C1 segment of cervical spinal cord (tissue), 14 donors: ENCODE measurements around the gene ADAMTS9.
A peak's percentile ranks its signal among the peaks of the same experiment; 100 is the strongest.

ENCODE experiments used
- DNase-seq, 14 donors: peaks; one replicate each; lab custom pipeline; 2025; lab: John Stamatoyannopoulos, UW

The ADAMTS9 gene

DNA sequence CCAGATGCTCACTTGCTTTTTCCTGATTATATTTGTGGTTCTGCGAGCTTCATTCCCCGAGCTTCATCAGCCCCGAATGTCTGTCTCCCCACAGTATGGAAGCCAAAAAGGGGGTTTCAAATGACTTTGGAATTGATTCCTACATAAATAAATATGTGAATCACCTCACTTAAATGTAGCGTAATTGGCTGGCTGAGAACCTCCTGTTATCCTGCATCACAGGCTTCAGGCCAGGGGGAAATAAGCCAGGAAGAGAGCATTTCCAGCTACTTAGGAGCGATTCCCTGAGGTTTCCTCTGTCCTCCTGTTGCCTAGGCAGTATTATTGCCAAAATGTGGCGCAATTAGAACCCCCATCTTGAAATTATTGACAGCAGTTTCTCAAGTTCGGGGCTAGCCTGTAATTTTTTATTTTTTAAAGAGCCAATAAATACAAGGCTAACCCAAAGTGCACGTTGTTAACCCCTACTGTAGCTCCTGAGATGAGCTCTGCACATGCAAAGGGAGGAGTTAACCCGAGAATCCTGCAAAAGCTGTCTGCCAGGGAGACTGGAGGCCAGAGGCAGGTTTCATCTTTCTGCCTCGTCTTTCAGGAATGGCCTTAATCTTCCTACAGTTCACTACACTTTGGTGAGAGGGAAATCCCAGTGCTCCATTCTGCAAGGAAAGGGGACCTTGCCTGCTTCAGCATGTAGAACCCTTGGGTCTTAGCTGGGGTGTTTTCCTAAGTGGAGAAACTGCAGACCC lies 148.2 kb downstream of the ADAMTS9 start:
- DNase-seq, result no peak

DNA sequence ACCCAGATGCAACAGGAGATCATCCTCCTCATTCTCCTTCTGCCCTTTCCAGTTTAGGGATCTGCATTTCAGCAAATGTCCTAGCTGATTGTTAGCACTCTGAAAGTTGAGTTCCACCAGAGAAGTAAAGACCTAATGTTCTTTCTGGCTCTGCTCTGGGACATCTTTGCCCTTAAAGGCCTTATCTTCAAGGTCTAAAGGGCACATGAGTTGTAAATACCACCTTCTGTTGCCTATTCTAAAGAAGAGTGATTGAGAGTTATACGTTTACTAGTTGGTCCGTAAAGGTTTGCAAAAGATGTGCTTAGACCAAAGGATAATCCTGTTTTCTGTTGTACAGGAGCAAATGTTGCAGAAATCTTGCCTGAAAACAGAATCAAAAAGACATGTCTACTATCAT lies 151.6 kb downstream of the ADAMTS9 start:
- DNase-seq, result no peak

DNA sequence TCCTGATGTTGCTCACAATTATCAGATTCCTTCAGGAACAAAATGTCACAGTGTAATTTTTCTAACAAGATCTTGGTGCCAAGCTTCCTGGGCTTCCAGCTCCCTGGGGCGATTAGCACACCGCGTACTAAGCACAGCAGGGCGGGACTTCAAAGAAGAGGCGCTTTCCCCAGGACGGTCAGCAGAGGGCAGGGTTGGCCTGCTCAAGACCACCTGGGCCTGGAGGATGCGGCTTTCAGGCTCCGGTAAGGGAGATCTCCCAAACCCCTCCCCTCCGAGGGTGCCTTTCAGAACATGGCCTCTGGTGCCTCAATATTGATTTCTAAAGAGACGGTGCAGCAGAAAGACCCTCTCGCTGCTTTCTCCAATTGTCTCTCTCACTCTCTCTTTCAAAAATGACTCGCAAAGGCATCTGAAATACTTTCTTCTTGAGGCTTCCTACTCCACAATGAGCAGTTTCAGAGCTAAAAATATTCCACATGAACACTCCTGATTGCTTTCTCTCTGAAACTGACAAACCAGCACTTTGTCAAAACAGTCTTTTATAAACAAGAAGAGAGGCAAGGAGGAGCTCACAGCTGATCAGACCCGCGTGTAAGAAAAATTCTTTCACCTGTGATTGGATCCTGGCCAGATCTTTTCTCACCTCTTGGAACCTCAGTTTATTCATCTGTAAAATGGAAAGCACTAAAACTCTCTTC lies 154.0 kb downstream of the ADAMTS9 start:
- peak; percentile 11 to 76 (median 53) for DNase-seq

DNA sequence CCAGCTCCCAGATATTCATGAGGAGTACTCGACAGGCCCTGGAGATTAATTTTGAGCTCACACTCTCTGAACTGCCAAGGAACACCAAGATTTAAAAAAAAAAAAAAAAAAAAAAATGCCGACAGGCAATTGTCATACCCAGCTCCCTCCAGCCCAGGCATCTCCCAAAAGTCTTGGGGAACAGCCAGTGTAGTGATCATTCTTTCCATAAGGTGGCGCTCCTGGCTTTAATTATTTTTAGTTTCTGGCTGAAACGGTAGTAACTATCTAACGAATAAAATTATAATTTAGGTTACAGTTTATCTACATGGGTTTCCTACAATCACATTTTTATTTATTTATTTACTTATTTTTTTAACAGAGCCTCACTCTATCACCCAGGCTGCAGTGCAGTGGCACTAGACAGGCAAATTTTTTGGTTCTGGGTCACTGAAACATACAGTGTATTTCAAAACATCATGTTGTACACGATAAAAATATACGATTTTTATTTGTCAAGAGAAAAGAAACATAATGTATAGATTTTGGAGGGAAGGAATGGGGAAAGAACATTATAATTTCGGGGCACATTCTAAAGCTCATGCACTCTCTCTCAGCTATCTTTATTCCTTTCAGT lies 157.3 kb downstream of the ADAMTS9 start:
- peak in 6 of 14 donors; percentile 2 to 26 (median 16) for DNase-seq

DNA sequence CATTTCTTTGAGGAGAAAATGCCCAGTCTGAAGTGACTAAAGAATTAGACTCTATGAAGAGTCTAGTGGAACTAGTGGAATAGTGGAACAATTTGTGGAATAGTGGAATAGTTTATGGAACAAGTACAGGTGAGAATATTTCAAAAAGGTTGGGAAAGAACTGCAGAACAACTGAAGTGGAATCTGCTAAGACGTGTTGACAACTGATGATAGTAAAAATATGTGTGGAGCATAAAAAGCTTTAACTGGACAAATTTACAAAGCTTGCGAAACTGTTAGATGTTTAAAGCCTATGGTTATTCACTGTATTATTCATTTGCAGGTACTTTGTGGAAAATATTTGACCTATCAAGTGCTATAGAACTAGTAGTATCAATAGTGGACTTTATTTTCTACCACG lies 164.5 kb downstream of the ADAMTS9 start:
- DNase-seq, result no peak

DNA sequence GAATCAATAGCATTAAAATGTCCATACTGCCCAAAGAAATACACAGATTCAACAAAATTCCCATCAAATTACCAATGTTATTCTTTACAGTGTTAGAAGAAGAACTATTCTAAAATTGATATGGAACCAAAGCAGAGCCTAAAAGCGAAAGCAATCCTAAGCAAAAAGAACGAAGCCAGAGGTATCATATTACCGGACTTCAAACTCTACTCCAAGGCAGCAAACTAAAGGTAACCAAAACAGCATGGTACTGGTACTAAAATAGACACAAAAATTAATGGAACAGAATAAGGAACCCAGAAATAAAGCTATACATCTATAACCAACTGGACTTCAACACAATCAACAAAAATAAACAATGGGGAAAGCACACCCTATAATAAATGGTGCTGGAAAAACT lies 167.5 kb downstream of the ADAMTS9 start:
- no peak for DNase-seq

DNA sequence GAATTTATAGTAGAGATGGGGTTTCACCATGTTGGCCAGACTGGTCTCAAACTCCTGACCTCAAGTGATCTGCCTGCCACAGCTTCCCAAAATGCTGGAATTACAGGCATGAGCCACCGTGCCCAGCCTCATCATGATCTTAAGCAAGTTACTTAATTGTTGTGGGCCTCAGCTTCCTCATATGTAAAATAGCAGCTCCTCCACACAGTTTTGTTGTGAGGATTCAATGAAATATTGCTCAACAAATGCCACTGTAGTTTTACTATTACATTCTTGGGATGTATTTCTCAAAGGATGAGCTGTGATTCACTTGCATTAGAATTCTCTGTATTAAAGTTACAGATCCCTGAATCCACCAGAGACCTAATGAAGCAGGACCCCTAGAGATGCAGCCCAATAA lies 168.8 kb downstream of the ADAMTS9 start:
- no peak for DNase-seq

DNA sequence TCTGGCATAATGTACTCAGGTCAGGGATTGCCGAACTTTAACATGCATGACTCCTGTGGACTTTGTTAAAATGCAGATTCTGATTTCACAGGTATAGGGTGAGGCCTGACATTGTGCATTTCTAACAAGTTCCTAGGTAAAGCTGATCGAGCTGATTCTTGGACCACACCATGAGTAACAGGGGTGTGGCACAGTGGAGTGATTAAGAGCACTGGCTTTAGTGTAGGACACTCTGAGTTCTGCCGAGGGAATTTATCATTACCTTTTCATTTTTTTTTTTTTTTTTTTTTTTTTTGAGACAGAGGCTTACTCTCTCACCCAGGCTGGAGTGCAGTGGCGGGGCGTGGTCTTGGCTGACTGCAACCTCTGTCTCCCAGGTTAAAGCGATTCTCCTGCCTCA lies 169.3 kb downstream of the ADAMTS9 start:
- no peak for DNase-seq

DNA sequence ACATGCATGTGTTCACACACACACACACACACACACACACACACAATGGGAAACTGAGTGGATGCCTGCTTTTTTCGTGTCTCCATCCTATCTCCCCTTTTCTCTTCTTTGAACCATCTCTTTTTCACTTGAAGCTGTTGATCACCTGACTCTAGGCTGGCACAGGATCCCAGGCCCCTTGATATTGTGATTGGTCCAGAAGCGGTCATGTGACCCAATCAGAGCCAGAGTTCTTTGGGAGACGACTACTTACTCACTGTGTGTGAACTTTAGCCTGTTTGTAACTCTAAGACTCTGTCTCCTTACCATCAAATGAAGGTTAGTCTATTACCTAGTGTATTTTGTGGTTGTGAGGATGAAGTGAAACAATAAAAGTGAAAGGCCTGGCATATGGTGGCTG lies 172.9 kb downstream of the ADAMTS9 start:
- DNase-seq, result no peak

DNA sequence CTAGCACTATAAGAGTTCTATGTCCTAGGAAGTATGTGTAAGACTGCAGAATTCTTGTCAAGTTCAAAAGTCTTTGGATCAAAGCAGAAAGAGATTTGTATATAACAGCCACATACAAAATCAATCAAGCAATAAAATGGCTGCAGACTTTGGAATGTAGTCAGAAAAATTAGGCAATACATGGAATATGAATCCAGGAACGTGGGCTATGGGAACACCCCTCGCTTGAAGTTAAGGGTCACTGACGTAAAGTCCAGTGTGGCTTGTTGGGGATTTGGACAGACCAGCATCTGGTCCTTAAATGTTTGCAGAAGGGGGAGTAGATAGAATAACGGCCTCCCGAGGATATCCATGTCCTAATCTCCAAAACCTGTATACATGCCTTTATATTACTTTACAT lies 178.6 kb downstream of the ADAMTS9 start:
- no peak for DNase-seq

DNA sequence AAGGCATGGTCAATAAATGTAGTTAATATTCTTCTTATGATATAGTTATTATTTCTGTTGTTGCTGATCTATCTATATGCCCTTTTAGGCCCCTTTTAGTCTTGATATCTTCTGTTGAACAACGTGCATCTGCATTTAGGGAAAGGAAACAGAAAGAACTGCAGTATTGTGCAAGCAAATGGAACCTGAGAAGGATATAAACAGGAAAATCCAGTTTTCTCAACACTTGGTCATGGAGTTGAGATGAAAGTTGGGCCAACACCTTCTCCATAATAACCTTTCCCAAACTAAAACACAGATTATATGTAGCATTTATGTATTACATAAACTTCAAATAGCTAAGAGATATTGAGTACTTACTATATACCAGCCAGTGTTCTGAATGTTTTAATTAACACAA lies 179.7 kb downstream of the ADAMTS9 start:
- no peak for DNase-seq

DNA sequence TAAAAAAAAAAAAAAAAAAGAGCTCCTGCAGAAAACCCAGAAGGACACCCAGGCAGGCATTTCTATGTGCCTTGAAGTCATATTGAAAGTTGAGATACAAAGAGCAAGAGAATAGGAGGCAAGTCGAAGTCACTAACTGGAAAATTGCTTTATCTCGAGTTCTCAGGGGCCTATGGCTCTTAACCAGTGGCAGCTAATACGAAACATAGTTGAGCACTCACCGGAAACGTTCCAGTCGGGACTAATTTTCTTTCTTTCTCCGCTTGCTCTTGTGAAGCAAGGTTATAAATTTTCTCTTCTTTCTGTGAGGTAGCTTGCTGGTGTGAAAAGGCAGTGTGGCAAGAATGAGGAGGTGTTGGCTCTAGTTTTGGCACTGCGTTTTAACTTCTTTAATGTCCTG lies 181.5 kb downstream of the ADAMTS9 start:
- no peak for DNase-seq

DNA sequence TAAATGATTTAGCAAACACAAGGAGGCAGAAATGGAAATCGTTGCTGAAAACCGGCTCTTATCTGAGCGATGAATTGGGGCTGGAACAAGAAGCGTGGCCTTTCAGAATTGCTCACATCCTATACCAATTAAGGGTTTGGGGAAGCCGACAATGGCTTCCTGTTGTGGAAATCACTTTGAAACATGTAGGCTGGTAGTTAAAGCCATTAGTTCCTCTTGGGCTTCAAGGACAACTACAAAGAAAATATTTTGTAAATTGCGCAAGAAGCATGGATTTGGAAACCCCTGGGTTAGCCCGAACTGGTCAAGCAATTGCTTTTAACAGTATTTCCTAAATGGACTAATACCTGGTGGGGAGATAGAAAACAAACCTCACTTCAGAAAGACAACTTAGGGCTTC lies 182.4 kb downstream of the ADAMTS9 start:
- DNase-seq, result no peak

DNA sequence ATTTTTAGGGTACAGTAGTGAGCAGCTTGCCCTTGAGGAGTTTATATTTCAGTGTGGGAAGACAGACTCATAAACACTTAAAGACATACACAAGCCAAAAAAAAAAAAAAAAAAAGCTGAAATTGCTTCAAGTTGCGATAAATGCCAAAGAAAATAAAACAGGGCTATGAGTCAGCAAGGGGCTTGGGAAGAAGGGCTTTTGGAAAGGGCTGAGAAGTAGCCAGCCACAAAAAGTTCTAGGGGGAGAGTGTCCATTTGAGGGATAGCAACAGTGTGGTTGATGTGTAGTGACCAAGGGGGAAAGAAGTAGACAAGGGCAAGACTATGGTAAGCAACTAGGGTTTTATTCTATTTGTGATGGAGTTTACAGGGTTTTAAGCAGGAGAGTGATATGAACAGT lies 185.5 kb downstream of the ADAMTS9 start:
- DNase-seq, result no peak

DNA sequence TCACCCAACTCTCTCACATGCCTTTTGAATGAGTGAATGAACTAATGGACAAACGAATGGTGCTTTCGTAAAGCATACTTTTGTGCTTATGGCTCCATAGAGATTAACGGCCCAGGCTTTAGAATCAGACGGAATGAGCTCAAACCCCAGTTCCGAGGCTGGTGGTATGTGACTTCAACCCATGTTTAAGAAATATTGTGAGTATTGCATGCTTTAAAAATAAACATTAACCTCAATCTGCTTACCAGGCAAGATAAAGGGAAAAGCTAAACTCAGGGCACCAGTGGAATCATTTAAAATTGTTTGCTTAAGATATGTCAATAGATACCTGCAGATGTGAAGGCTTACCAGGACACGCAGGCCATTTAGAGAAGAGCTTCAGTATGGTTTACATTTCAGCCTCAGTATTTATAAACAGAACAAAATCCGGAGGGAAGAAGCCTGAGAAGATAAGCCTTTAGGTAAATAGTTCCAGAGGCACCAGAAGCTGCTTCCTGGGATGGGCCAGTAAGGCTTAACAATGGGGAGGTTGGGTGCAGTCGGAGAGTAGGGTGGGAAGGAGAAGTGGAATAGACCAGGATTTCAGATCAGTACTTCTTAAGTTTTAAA lies 186.4 kb downstream of the ADAMTS9 start:
- DNase-seq, result no peak

DNA sequence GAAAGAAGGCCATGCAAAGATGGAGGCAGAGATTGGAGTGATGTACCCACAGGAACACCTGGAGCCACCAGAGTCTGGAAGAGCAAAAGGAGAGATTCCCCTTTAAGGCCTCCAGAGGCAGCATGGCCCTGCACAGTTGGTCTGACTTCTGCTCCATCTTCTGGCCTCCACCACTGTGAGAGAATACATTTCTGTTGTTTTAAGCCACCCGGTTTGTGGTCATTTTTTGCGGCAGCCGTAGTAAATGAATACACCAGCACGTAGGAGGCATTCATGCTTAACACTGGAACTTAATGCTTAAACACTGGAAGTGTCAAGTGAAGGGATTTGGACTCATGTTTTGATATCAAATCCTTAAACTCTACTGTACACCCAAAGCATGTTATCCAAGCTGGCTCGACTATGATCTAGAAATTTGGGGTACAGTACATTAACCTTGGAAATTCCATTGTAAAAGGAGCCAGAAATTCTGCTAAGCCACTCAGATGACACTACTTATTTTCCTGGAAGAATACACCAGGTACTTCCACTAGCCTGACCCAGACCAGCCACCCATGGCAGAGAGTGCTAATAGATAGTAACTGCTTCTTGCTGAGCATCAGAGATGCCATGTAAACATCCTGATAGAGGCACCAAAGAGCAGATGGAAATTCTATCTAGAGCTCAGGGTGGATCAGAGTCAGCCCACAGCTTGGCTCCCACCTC lies 190.9 kb downstream of the ADAMTS9 start:
- no peak for DNase-seq

DNA sequence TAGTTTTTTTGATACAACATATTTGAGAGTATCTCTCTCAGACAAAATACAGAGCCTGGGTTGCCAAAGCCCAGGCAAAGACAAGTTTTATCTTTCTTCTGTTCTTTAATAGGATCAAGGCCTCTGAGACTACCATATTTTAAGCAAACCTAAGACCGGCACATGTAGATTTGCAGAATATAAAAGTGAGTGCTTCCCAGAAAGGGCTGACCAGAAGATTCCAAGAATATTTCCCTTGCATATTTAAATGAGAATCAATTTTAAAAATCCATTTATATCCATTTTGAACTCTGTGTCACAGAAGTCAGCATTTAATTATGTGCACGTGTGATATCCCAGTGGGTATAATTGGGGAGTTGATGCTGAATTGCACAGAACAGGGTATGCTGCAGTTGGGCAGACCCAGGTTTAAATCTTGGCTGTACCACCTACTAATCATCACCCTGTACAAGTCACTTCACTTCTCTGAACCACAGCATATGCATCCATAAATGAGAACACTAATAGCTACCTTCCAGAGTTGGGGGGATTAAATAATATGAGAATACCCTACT lies 191.9 kb downstream of the ADAMTS9 start:
- no peak for DNase-seq

DNA sequence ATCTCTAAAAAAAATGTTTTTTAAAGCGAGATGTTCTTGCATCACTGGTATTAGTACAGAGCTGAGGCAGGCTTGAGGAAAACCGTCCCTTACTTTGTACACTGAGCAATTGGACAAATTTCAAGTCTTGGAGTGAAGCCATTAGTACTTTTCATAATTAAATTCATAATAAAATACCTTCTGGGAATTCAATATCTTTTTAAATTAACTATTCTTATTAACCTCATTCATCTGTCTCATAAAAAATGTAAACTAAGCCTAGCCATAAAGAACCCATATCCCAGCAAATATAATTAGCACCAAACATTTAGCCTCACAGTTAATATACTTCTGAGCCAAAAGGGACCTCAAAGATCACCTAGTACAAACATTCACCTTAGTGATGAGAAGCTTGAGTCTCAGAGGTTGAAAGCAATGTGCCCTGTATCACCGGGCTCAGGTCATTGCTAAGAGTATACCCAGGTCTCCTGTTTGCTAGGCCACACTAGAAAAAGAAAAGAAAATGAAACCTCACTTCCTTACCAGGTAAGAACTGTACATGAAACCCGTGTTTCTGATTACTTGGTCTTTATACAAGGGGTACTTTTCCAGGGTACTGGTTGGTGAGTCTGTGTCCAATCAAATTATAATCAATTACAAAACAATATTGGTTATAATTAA lies 192.5 kb downstream of the ADAMTS9 start:
- no peak for DNase-seq

DNA sequence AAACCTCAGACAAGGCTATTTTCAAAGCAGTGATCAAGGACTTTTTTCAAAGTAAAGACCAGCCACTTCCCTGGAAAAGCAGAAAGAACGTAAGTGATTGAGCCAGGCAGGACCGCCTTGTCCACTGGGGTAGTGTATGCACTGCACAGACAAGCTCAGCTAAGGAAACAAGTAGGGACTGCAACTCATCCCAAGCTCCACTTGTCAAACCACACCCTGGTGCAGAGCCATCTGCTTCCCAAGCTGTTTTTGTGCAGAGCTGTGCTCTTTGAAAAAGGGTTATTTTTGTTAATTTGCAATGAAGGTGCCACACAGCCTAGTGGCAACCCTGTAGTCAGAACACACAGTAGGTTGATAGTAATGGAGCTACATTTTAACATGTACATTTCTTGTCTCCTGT lies 193.3 kb downstream of the ADAMTS9 start:
- peak in 1 of 14 donors; percentile 30 for DNase-seq

DNA sequence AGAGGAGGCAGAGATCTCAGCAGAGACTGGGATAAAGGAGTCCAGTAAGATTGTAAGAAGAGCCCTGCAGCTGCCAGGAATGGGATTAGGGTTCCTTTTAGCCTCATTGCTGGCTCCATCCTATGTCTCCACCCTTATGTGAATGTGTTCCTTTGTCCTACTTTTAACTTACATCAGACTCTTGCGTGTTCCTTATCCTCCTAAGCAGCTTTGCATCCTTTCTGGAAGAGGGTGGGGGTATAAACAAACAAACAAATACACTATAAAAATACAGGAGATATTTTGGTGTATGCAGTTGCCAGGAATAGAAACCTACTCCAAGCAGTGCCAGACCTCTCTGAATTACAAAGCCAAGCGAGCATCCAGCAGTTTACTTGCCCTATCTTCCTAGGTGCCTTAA lies 194.7 kb downstream of the ADAMTS9 start:
- no peak for DNase-seq

DNA sequence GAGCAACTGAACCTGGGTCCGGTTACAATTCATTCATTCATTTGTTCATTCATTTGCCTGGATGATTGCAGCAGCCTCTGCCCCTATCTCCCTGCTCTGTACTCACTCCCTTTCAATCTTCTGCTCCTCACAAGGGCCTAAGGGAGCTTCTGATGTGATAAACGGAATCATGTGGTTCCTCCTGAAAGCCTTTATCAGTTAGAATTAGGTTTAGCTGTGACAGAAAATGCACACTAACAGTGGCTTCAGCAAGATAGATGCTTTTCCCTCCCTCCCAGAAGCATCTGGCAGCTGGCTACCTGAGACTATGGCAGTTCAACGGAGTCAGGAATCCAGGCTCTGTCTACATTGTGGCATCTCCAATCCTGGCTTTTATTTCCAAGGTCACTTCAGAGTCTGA lies 196.0 kb downstream of the ADAMTS9 start:
- no peak for DNase-seq
